ENCODE measurements around the gene SELENOT. TPM values are rescaled to one million over a fixed set of nuclear protein-coding genes. Genes with fewer than 3 reads are reported as not detected.

SELENOT gene
- total and polyA plus RNA-seq, 2 of the 8 experiments (the other 6 are each of a cell fraction or from before 2014, with no cell fraction given): 79.0 to 290 TPM

DNA sequence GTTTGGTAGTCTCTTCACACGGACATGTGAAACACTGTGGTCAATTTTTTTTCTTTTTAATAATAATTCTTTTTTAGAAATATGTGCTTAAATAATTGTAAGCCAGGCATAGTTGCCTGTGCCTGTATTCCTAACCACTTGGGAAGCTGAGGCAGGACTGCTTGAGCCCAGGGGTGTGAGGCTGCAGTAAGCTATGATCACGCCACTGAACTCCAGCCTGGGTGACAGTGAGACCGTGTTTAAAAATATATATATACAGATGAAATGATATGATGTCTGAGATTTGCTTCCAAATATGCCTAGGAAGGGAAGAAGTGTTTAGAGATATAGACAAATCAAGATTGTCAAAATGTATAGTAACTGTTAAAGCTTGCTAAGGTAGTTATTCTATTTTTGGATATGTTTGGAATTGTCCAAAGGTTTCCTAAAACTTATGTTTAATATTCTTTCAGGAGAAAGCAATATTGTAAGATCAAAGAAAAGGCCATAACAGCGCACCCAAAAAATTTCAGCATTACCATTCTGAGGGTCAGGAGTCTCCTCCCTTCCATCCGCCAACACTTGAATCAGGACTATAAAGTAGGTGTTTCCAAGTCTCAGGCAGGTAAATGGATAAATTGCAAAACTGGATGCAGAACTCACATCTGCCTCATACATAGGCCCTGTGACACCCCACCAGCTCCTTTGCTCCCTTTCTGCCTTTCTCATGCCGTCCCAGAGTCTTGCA lies 532 bp upstream of the SELENOT start:
- Histone ChIP-seq H2BK120ac (replicated peaks; ENCODE audit: low read depth, low read length) (peak overlapping the region; percentile 7), H2AFZ (ENCODE audit: low read length) (no peak overlapping the region; the same call in 1 of the 2 replicates), H2BK12ac (ENCODE audit: low read depth, low read length) (no peak overlapping the region; the same call in 1 of the 2 replicates), H4K20me1 (replicated peaks in 1 of 2; ENCODE audit: control insufficient read depth in 1 of 2, insufficient read depth in 2 of 2, low read length in 2 of 2) (peaks cover 2 to 9% of the 10 kb centered on the region in 2 experiments), H3K23ac (ENCODE audit: insufficient read length) (no peak overlapping the region), H2BK5ac (ENCODE audit: low read depth, low read length) (peak overlapping the region; percentile 91), H3K18ac (ENCODE audit: extremely low read depth, low read length) (peak overlapping the region; percentile 64), H3K79me2 (ENCODE audit: control insufficient read depth in 1 of 2, insufficient read depth in 2 of 2, low read length in 2 of 2) (peaks cover 9 to 67% of the 10 kb centered on the region in 2 experiments), H3K27me3 (replicated peaks in 1 of 4; ENCODE audit: control insufficient read depth in 3 of 4, extremely low read depth in 1 of 4, insufficient read depth in 3 of 4, low read length in 3 of 4) (no peaks in the 10 kb centered on the region), H2BK15ac (ENCODE audit: low read length) (no peak overlapping the region), H2BK20ac (ENCODE audit: low read length) (no peak overlapping the region), H3K23me2 (ENCODE audit: low read depth, low read length) (peaks cover 4% of the 10 kb centered on the region), H4K5ac (ENCODE audit: insufficient read length, low read depth, low read length) (peak overlapping the region; percentile 58), H3K14ac (ENCODE audit: insufficient read length) (no peak overlapping the region), H4K91ac (replicated peaks; ENCODE audit: insufficient read length, low read length) (peak overlapping the region; percentile 16), H3K4me1 (replicated peaks in 1 of 4; ENCODE audit: control insufficient read depth in 3 of 4, insufficient read depth in 4 of 4, low read length in 3 of 4) (peaks cover 6 to 22% (median 17%) of the 10 kb centered on the region in 4 experiments; a peak in 6 of 7 replicates), H3K27ac (ENCODE audit: low read depth, low read length) (peak overlapping the region; percentile 89), H3K4ac (replicated peaks; ENCODE audit: insufficient read length, low read depth, low read length) (no peak overlapping the region), H3K4me2 (ENCODE audit: insufficient read depth in 1 of 2, low read depth in 2 of 2, low read length in 2 of 2) (peak overlapping the region; percentile 61 to 76), H3K79me1 (ENCODE audit: low read depth, low read length) (no peaks in the 10 kb centered on the region), H3K9me3 (ENCODE audit: insufficient read depth in 2 of 2, low read depth in 1 of 2, low read length in 1 of 2) (no peaks in the 10 kb centered on the region), H3K9ac (replicated peaks in 1 of 4; ENCODE audit: extremely low read depth in 1 of 4, low read depth in 3 of 4, low read length in 3 of 4) (peak overlapping the region; percentile 80 to 86 (median 82)), H2AK5ac (ENCODE audit: low read depth, low read length) (no peak overlapping the region), H3K4me3 (ENCODE audit: extremely low read depth in 1 of 4, insufficient read depth in 2 of 4, low read depth in 3 of 4, low read length in 4 of 4) (peak overlapping the region; percentile 76 to 92 (median 85)), H3K56ac (replicated peaks; ENCODE audit: insufficient read length, low read depth, low read length) (peak overlapping the region; percentile 50), H4K8ac (ENCODE audit: extremely low read depth, insufficient read depth, low read length) (no peak overlapping the region), H3K36me3 (ENCODE audit: control insufficient read depth in 2 of 4, insufficient read depth in 4 of 4, low read length in 3 of 4) (peaks cover 0 to 6% (median 0%) of the 10 kb centered on the region in 4 experiments; a peak in 2 of 8 replicates)
- DNase-seq (ENCODE audit: low read depth in 1 of 2, low spot score in 2 of 2): no peak
- WGBS, 2 experiments (ENCODE audit: extremely low coverage in 1 of 2, insufficient coverage in 1 of 2, insufficient read length in 1 of 2, insufficient replicate concordance in 2 of 2, low coverage in 1 of 2, low lambda C conversion rate in 2 of 2, missing lambda C conversion rate in 1 of 2): 39% methylated on average over 6 of the region's 6 CpGs; no CpG with 5 or more reads in 1 of the 2 experiments
- POLR2A ChIA-PET (ENCODE audit: partially characterized antibody): interaction anchor here (0.6 to 2.4 kb wide), 20 partner anchors 9 to 569 kb away, joined by 3 to 18 read pairs (median 4); partner anchors contain the start of genes EIF2A, ERICH6 and SERP1
- CTCF ChIA-PET (ENCODE audit: partially characterized antibody): interaction anchor here (1.0 to 1.3 kb wide), 3 partner anchors 10 to 13 kb away, joined by 3 to 6 read pairs (median 3); no protein-coding TSS in a partner anchor
- FAIRE-seq: no peak
- TF ChIP-seq EGR1 (IDR thresholded peaks at IDR 0.05; ENCODE audit: borderline replicate concordance, low read depth, low read length) (no peak), SAP30 (IDR thresholded peaks at IDR 0.05; ENCODE audit: insufficient read depth, insufficient replicate concordance, low read length) (no peak), RNF2 (IDR thresholded peaks at IDR 0.05; ENCODE audit: borderline replicate concordance, low read depth, low read length, missing control alignments, poor library complexity, severe bottlenecking) (no peak), JUND (IDR thresholded peaks at IDR 0.05; ENCODE audit: low read length) (0 out of 2 replicates have a peak, but pooled peaks have one; percentile 11), KDM4A (IDR thresholded peaks at IDR 0.05; ENCODE audit: low read depth, low read length, severe bottlenecking) (peak; percentile 13), SIX5 (IDR thresholded peaks at IDR 0.05; ENCODE audit: low read depth, low read length) (no peak), MAFK (IDR thresholded peaks at IDR 0.05; ENCODE audit: low read depth, low read length) (0 out of 2 replicates have a peak, but pooled peaks have one; percentile 3), RFX5 (IDR thresholded peaks at IDR 0.05; ENCODE audit: borderline replicate concordance, low read depth, low read length) (no peak), EZH2 (IDR thresholded peaks at IDR 0.05; ENCODE audit: low read depth, low read length, severe bottlenecking) (no peak)
- TF ChIP-seq, protein P1, sequence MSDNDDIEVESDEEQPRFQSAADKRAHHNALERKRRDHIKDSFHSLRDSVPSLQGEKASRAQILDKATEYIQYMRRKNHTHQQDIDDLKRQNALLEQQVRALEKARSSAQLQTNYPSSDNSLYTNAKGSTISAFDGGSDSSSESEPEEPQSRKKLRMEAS (IDR thresholded peaks at IDR 0.05): no peak
